ENCODE results near the gene LAMC2.

- TF ChIP-seq POLR2A (IDR thresholded peaks at IDR 0.05; ENCODE audit: low read depth) (no peak), POLR2AphosphoS5 (IDR thresholded peaks at IDR 0.05) (no peak)
These were observed 99.7 kb downstream of the LAMC2 start for GRCh38 chr1:183285746-183286145.

Data from esophagus muscularis mucosa (tissue), 2 donors.